HCT116 (cell line): ENCODE data around the gene TTLL11. TPM values are rescaled to one million over a fixed set of nuclear protein-coding genes. Genes with fewer than 3 reads are reported as not detected.

Experiments used
- ATAC-seq: fragments of 200-7000 bp; cut with Tn5 transposase; 2 replicates; pipeline ENCODE4 v1.9.1; 2020; ENCODE audit warnings: mild to moderate bottlenecking, moderate library complexity
- BruUV-seq: library from RNA; stranded (reverse); fragments of 400-500 nt; replicated peaks from 2 replicates; lab custom pipeline; 2021; lab: Mats Ljungman, UMichigan
- CTCF ChIA-PET: fragments of 300-600 bp; sonication (Branson Sonifier 250); formaldehyde crosslinking; loops from one replicate; lab custom pipeline; 2021; ENCODE audit warnings: antibody characterized with exemption; lab: Charles Lee
- POLR2A ChIA-PET: fragments of 300-600, 350-600 bp; sonication (Branson Sonifier 250); formaldehyde crosslinking; loops from one replicate; lab custom pipeline; 2021; ENCODE audit warnings: antibody characterized with exemption; lab: Charles Lee
- RAD21 ChIA-PET, 2 experiments: fragments of 300-600 bp; sonication (Branson Sonifier 250); formaldehyde crosslinking; loops; one replicate each; lab custom pipeline; 2023; ENCODE audit warnings: low total read pairs in 2 of 2; ENCODE audit not compliant: uncharacterized antibody in 2 of 2, unreplicated experiment in 2 of 2, low non-redundant PET in 1 of 2; lab: Charles Lee
- DNase-seq: peaks from one replicate; pipeline ENCODE4 v3.0.0-alpha.2; 2010; ENCODE audit warnings: low read depth, low spot score
- H2AFZ ChIP-seq: fragments of 200-600 bp; shearing (Covaris generic), sonication (generic); 2 replicates; pipeline ENCODE4 v1.6.1; 2017; ENCODE audit warnings: low read depth, mixed run types, mixed read lengths, antibody characterized with exemption, low read length; ENCODE audit not compliant: poor library complexity, severe bottlenecking
- H3K27ac ChIP-seq: 2 replicates; pipeline ENCODE4 v1.5.1; 2012; ENCODE audit warnings: low read depth, low read length
- H3K27me3 ChIP-seq: fragments of 200-600 bp; sonication (generic); 2 replicates; pipeline ENCODE4 v1.6.1; 2016; ENCODE audit warnings: mixed run types, low read length, mixed read lengths; ENCODE audit not compliant: insufficient read depth
- H3K36me3 ChIP-seq, 2 experiments: fragments of 200-500 bp in 1 of 2; fragments of 200-600 bp in 1 of 2; sonication (Bioruptor generic) in 1 of 2; sonication (generic) in 1 of 2; 2 replicates each; pipeline versions ENCODE4 v1.5.1 to v1.6.1; 2014 to 2016; ENCODE audit warnings: low read length in 2 of 2, inconsistent platforms in 1 of 2, mixed read lengths in 1 of 2, mixed run types in 1 of 2; ENCODE audit not compliant: insufficient read depth in 2 of 2, control insufficient read depth in 1 of 2
- H3K4me1 ChIP-seq, 2 experiments: fragments of 200-600 bp in 1 of 2; sonication (generic) in 1 of 2; 2 replicates each; pipeline versions ENCODE4 v1.5.1 to v1.6.1; 2012 to 2017; ENCODE audit warnings: low read length in 2 of 2, inconsistent platforms in 1 of 2, mild to moderate bottlenecking in 1 of 2, mixed read lengths in 1 of 2, mixed run types in 1 of 2, moderate library complexity in 1 of 2; ENCODE audit not compliant: insufficient read depth in 2 of 2, control insufficient read depth in 1 of 2
- H3K4me2 ChIP-seq: fragments of 200-600 bp; sonication (generic); 2 replicates; pipeline ENCODE4 v1.6.1; 2017; ENCODE audit warnings: mixed run types, low read length, mixed read lengths
- H3K4me3 ChIP-seq, 2 experiments: fragments of 200-600 bp in 1 of 2; sonication (generic) in 1 of 2; replicated peaks in 1 of 2; 2 replicates each; pipeline ENCODE4 v1.5.1; 2011 to 2016; ENCODE audit warnings: low read length in 2 of 2, control low read depth in 1 of 2, low read depth in 1 of 2, mild to moderate bottlenecking in 1 of 2, mixed read lengths in 1 of 2, mixed run types in 1 of 2
- H3K79me2 ChIP-seq: fragments of 200-600 bp; sonication (generic); 2 replicates; pipeline ENCODE4 v1.6.1; 2017; ENCODE audit warnings: mild to moderate bottlenecking, mixed run types, low read length, moderate library complexity, mixed read lengths; ENCODE audit not compliant: insufficient read depth
- H3K9ac ChIP-seq: fragments of 200-600 bp; sonication (generic); 2 replicates; pipeline ENCODE4 v1.6.1; 2016; ENCODE audit warnings: low read length, mixed read lengths
- H3K9me2 ChIP-seq: fragments of 200-600 bp; sonication (generic), shearing (Covaris generic); 2 replicates; pipeline ENCODE4 v1.6.1; 2017; ENCODE audit warnings: mixed run types, mild to moderate bottlenecking, moderate library complexity; ENCODE audit not compliant: insufficient read depth
- H3K9me3 ChIP-seq, 2 experiments: fragments of 200-500 bp in 1 of 2; fragments of 200-600 bp in 1 of 2; sonication (Bioruptor generic) in 1 of 2; sonication (generic) in 1 of 2; 2 replicates each; pipeline ENCODE4 v1.6.1; 2014 to 2017; ENCODE audit warnings: low read length in 2 of 2, mixed read lengths in 2 of 2, inconsistent platforms in 1 of 2, low read depth in 1 of 2, mild to moderate bottlenecking in 1 of 2, mixed run types in 1 of 2, moderate library complexity in 1 of 2; ENCODE audit not compliant: control insufficient read depth in 1 of 2, insufficient read depth in 1 of 2
- H4K20me1 ChIP-seq: fragments of 200-600 bp; sonication (generic), shearing (Covaris generic); 2 replicates; pipeline ENCODE4 v1.6.1; 2017; ENCODE audit warnings: mixed run types, mild to moderate bottlenecking, moderate library complexity; ENCODE audit not compliant: insufficient read depth
- ATF3 ChIP-seq: IDR thresholded peaks from 2 replicates; pipeline ENCODE4 v1.6.1; 2012
- CBX3 ChIP-seq: IDR thresholded peaks from 2 replicates; pipeline ENCODE4 v1.6.1; 2012; ENCODE audit warnings: low read depth
- CEBPB ChIP-seq: IDR thresholded peaks from 2 replicates; pipeline ENCODE4 v1.6.1; 2012; ENCODE audit warnings: low read depth
- CTCF ChIP-seq, 3 experiments: fragments of 200-600 bp in 1 of 3; sonication (generic) in 1 of 3; IDR thresholded peaks in 2 of 3; conservative IDR thresholded peaks in 1 of 3; 2 replicates each; pipeline ENCODE4 v1.5.1; 2012 to 2017; ENCODE audit warnings: low read depth in 2 of 3, low read length in 2 of 3, antibody characterized with exemption in 1 of 3, borderline replicate concordance in 1 of 3, control low read depth in 1 of 3, mild to moderate bottlenecking in 1 of 3, mixed read lengths in 1 of 3, mixed run types in 1 of 3, moderate library complexity in 1 of 3; ENCODE audit not compliant: insufficient read depth in 1 of 3
- EGR1 ChIP-seq: IDR thresholded peaks from 2 replicates; pipeline ENCODE4 v1.6.1; 2012; ENCODE audit warnings: low read depth
- ELF1 ChIP-seq: IDR thresholded peaks from 2 replicates; pipeline ENCODE4 v1.6.1; 2012; ENCODE audit warnings: low read depth, borderline replicate concordance
- EZH2 ChIP-seq: fragments of 200-600 bp; sonication (generic); IDR thresholded peaks from 2 replicates; pipeline ENCODE4 v1.6.1; 2017; ENCODE audit warnings: antibody characterized with exemption, mixed run types
- EZH2phosphoT487 ChIP-seq: fragments of 200-600 bp; IDR thresholded peaks from 2 replicates; pipeline ENCODE4 v1.6.1; 2018; ENCODE audit warnings: antibody characterized with exemption, borderline replicate concordance
- FOSL1 ChIP-seq: IDR thresholded peaks from 2 replicates; pipeline ENCODE4 v1.6.1; 2012; ENCODE audit warnings: low read depth
- JUND ChIP-seq: IDR thresholded peaks from 2 replicates; pipeline ENCODE4 v1.6.1; 2012
- POLR2A ChIP-seq: IDR thresholded peaks from 2 replicates; pipeline ENCODE4 v1.7.0; 2011; ENCODE audit warnings: borderline replicate concordance; ENCODE audit not compliant: insufficient read depth, insufficient read length; ENCODE audit errors: extremely low read depth
- POLR2AphosphoS5 ChIP-seq: IDR thresholded peaks from 2 replicates; pipeline ENCODE4 v1.6.1; 2011; ENCODE audit warnings: mild to moderate bottlenecking, low read depth, low read length, moderate library complexity
- RAD21 ChIP-seq: IDR thresholded peaks from 2 replicates; pipeline ENCODE4 v1.6.1; 2012; ENCODE audit warnings: low read depth, mild to moderate bottlenecking
- SRF ChIP-seq: IDR thresholded peaks from 2 replicates; pipeline ENCODE4 v1.6.1; 2012; ENCODE audit warnings: low read depth
- TCF7L2 ChIP-seq: IDR thresholded peaks from 2 replicates; pipeline ENCODE4 v1.7.0; 2011; ENCODE audit warnings: borderline replicate concordance, inconsistent platforms; ENCODE audit not compliant: insufficient read depth, insufficient read length; ENCODE audit errors: extremely low read depth
- YY1 ChIP-seq: IDR thresholded peaks from 2 replicates; pipeline ENCODE4 v1.6.1; 2011; ENCODE audit warnings: low read length, low read depth, moderate library complexity, mild to moderate bottlenecking; ENCODE audit not compliant: insufficient replicate concordance; ENCODE audit errors: extremely low read depth
- ZFX ChIP-seq: fragments of 450-650 bp; IDR thresholded peaks from 2 replicates; pipeline ENCODE4 v1.6.1; 2017
- intact Hi-C: fragments of 100-400 bp; cut with micrococcal nuclease; formaldehyde crosslinking; loops from 2 replicates; pipeline ENCODE4 v1.10.0; 2022
- total RNA-seq: library from RNA; stranded (reverse); gene quantifications from one replicate; pipeline ENCODE4 v1.2.1, GENCODE V29; 2021; ENCODE audit not compliant: unreplicated experiment

Gene TTLL11
- total RNA-seq, 1 experiment from 2014 or later, result 2.2 TPM

DNA sequence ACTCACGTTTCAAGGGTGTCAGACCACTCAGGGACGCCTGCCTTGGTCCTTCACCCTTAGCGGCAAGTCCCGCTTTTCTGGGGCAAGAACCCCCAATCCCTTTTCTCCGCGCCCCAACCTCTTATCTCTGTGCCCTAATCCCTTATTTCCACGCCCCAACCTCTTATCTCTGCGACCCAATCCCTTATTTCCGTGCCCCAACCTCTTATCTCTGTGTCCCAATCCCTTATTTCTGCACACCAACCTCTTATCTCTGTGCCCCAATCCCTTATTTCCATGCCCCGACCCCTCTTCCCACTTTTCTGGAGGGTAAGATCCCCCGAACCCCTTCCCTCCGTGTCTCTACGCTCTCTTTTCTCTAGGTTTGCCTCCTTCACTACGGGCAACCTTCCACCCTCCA lies 302.3 kb downstream of the TTLL11 start (continued):
- TF ChIP-seq ELF1, result no peak

DNA sequence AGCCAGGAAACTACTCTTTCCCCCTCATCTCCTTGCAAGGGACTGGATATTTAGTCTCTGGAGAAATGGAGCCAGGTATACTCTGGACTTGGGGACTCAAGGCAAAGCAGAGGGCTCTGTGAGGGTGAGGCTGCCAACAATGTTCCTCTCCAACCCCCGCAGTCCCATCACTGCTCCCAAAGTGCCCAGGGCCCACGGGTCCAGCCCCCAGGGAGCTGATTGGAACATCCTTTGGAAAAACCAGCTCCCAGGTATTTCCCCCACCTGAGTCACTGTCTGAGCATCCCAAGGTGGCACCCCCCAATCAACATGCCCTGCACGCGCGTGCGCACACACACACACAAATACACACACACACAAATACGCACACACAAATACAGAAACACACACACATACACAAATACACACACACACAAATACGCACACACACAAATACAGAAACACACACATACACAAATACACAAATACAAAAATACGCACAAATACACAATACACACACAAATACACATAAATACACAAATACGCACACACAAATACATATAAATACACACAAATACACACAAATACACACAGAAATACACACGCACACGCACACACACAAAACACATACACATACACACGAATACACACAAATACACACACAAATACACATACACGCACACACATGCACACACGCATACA lies 304.3 kb downstream of the TTLL11 start:
- Histone ChIP-seq H3K4me1 (no peaks in the 10 kb centered on the region), H3K9ac (no peak overlapping the region), H3K27me3 (no peaks in the 10 kb centered on the region), H3K4me3 (no peak overlapping the region), H2AFZ (no peak overlapping the region), H4K20me1 (no peaks in the 10 kb centered on the region), H3K36me3 (no peaks in the 10 kb centered on the region), H3K9me3 (no peaks in the 10 kb centered on the region), H3K4me2 (no peak overlapping the region), H3K9me2 (no peaks in the 10 kb centered on the region), H3K27ac (no peak overlapping the region), H3K79me2 (no peaks in the 10 kb centered on the region)
- POLR2A ChIA-PET, result no interaction called here
- ATAC-seq (no peak), DNase-seq (no peak)
- TF ChIP-seq CBX3 (no peak), CEBPB (no peak), JUND (no peak), ZFX (no peak), YY1 (no peak), CTCF (IDR thresholded peaks at IDR 0.05 in 2 of 3, conservative IDR thresholded peaks at IDR 0.05 in 1 of 3; ENCODE audit: borderline replicate concordance in 1 of 3, insufficient read depth in 1 of 3, low read depth in 2 of 3, low read length in 2 of 3) (no peak), SRF (no peak), RAD21 (no peak), TCF7L2 (no peak), EZH2 (no peak), EZH2phosphoT487 (no peak), EGR1 (no peak), ATF3 (no peak), POLR2AphosphoS5 (no peak), FOSL1 (no peak), POLR2A (no peak)
- intact Hi-C loops, result no loop called here
- RAD21 ChIA-PET, result no interaction called here
- CTCF ChIA-PET, result no interaction called here
- BruUV-seq, result no TSS peak
